HG02571 (cell line): Measurements from ENCODE around the gene KDM8.

Experiments
- ATAC-seq: cut with Tn5 transposase; IDR thresholded peaks from one replicate; pipeline ENCODE4 v1.9.1; 2021; ENCODE audit warnings: mild to moderate bottlenecking, moderate library complexity; ENCODE audit not compliant: unreplicated experiment

Gene KDM8

DNA sequence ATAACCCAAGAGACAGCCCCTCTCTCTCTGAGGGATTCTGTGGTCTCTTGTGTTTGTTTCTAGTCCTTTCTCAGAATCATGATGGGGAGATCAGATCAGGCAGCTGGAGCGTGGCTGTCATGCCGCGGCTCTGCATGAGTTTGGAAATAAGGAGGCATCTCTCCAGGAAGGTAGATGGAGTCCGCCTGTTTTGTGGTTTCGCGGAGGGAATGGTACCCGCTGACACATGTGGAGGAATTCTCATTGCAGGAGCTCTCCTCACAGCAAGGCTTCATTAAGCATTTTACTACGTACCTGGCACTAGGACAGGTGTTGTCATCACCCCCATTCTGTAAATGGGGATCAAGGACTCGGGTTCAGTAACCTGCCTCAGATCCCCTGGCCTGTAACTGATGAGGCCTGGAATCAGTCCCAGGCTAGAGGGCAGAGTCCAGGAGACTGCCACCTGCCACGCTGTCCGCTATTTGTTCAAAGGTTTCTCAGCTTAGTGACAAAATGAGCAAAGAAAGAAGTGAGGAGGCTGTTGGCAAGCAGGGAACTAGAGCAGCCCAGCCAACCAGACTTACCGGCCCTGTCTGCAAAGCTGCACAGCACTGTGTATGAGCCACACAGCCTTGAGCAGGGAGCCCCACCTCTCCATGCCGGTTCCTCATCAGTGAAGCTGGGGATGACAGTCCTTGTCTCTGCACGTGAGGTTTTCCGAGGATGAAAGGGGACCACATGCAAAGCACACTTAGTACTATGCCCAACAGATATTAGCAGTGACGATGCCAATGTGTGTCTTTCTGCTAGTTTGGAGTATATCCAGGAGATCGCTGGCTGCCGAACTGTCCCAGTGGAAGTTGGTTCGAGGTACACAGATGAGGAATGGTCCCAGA is 11.0 kb downstream of the KDM8 start:
- no peak for ATAC-seq

DNA sequence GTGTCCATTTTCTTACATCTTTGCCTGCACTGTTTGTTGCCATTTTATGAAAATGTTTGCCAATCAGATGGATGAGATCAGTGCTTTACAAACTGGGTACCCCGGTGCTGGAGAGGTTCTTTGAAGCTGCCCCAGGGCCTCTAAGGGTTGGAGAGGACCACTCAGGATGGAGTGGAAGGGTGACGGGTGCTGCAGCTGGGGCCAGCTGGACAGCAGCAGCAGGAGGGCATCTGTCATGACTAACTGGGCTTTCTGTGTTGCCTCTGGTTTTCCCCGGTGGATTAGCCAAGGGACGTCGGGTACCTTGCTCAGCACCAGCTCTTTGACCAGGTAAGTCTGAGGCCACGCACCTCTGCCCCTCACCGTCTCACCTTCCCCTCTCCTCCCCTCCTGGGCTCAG is 12.3 kb downstream of the KDM8 start:
- ATAC-seq, result no peak

DNA sequence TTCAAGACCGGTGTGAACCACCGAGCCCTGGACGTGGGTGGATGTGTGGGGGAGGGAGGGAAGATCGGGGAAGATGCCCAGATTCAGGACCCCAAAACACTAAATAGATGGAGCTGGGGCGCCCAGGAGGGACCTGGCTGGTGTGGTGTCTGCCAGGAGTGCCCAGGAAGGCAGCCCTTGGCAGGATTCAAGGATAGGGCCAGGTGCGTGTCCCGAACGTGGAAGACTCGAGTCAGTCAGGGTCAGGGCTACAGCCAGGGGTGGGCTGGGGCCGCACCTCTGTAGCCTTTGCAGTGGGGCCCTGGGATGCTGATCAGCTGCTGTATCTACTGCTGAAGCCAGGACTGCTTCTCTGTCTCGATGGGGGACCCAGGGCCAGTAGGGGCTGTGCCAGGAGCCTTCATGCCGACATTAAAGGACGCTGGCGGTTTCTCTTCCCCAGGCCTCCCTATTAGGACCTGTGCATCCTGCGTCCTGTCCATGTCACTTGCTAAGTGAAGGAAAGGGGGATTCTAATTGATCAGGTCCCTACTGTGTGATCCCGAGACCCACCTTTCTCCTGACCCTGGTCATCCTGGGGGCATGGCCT is 13.1 kb downstream of the KDM8 start:
- no peak for ATAC-seq

DNA sequence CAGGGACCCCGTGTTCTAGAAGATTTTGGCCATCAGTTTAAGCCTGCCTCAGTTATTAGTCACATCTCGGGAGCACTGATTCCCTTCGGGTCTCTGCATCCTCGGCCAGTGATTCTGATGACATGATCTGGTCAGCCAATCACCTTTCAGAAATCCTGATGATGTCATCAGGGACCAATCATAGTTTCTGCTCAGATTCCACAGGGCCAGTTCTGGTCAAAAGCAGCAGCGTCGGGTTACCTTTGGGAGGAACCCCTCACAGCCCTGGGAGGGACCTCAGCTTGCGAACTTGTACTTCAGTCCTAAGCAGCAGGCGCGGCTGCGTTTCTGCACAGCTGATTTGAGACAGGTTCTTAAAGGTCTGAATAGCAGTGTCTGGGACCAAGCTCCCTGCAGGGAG is 13.9 kb downstream of the KDM8 start:
- no peak for ATAC-seq

DNA sequence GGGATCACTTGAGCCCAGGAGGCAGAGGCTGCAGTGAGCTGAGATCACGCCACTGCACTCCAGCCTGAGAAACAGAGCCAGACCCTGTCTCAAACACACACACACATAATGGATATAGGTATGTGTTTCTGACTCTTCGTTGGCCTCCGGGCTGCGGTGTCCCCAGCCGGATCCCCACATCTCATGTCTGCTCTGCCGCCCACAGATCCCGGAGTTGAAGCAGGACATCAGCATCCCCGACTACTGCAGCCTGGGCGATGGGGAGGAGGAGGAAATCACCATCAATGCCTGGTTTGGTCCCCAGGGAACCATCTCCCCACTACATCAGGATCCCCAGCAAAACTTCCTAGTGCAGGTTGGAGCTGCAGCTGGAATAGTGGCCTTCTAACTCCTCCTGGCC is 15.4 kb downstream of the KDM8 start:
- ATAC-seq, result no peak

DNA sequence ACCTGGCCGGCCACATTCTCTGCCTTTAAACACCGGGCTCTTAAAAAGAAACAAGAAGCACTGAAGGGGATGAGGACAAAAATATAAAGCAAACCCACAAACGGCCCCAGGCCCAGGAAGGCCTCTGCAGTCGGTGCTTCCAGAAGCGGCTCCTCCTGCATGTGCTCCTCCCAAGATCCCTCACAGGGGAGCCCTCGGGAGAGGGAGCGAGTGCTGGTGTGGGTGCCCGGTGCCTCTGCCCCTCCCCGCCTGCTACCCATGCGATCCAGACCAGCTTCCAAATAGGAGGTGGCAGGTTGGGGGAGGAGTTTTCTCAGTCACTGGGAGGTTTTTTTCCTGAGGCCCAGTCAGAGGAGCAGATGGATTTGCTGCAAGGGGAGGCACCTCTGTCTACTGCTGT is 15.8 kb downstream of the KDM8 start:
- ATAC-seq, result no peak

DNA sequence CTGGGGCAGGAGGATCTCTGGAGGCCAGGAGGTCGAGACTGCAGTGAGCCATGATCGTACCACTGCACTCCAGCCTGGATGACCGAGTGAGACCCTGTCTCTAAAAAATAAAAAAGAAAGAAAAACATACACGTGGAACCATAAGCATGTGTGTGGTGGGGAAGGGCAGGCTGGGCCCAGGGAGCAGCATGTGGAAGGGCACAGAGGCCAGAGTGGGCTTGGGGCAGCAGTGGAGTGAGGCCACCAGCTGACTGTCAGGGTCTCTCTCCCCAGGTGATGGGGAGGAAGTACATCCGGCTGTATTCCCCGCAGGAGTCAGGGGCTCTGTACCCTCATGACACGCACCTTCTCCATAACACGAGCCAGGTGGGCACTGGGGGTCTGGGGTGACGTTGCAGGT is 16.8 kb downstream of the KDM8 start:
- ATAC-seq, result no peak

DNA sequence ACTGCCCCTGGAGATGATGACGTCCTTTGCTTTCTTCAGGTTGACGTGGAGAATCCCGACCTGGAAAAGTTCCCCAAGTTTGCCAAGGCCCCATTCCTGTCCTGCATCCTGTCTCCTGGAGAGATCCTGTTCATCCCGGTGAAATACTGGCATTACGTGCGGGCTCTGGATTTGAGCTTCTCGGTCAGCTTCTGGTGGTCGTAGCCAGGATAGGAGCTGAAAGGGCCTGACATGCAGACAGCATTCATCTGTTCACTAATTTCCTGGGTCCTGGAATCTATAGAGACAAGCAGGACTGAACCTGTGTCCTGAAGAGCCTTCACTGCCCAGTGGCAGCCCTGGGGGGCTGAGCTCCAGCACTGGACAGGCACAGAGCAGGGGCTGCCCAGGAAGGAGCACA is 17.2 kb downstream of the KDM8 start:
- no peak for ATAC-seq

DNA sequence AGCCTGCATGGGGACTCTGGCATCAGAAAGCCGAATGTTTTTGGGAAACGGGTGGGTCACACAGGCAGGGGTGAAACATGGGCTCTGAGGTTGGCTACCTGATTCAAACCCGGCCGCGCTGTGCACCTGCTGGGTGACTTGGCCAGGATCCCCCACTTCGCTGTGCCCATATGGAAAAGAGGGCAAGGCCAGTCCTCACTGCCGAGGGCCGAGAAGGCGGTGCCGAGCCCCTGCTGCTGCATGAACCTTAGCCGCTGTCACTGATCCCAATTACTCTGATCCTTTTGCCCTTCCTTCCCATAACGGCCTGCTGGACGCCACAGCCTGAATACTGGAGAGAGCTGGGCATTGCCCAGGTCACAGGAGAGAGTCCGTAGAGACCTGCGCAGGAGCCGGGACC is 17.7 kb downstream of the KDM8 start:
- no peak for ATAC-seq

DNA sequence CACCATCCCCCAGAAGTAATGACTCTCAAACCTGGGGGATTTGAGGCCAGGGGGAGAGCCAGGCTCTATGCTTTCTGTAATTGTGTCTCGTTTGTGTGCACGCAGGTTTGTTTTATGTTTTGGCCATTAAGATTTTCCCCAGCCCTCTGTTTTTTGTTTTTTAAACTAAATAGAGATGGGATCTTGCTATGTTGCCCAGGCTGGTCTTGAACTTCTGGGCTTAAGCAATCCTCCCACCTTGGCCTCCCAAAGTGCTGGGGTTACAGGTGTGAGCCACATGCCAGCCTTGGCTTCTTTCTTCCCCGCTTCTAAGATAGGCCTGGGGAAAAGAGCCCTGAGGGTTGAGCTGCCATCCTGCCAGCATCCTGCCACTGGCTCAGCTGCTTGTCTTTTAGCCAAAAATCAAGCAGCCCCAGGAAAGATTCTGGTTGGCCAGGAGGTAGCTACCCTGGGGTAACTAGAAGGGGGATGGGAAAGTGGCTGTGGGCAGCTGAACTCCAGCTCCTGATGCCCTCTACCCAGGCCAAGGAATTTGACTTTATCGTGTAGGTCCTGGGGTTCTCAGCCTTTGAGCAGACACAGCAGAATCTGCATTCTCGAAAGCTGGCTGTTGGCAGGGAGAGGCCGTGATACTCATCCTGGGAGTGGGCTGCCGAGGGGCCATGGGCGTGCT is 18.4 kb downstream of the KDM8 start:
- ATAC-seq, result no peak

DNA sequence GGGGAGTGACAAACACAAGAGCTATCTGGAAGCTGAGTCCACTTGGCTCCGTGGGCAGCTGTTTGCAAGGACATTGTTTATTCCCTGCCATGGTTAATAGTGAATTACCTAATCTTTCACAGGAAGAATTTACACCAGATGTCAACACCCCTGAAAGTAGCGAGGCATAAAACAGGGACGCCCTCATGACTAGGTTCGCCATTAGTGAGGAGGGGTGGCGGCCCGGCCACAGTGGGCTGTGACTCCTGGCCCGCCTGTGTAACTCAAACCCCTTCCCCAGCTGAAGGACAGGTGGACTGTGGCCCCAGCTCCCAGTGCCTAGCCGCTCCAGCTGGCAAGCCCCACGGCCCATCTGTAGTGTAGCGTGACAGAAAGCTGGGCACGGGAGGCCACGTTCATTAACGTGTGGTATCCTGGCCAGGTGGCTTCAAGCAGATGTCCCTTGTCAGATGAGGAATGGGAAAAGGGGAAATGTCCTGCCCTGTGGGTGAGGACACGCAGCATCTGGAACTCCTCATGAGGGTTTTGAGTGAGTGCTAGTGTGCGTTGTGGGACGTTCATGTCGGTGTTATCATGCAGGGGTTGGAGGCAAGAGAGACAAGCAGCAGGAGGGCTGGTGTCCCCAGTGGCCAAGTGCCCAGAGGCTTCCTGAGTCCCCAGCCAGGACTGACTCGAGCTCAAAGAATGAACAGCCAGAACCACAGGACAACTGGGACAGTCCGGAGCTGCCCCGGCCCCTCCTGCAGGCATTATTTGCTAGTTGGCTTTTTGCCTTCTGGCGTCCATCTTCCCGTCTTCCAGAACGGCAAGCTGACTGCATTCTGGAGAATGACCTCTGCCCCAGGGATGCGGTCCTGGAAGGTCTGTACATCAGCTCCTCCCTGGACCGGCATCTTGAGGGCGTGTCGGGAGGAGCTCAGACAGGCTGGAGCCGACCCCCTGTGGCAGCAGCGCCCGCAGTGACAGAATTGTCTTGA is 19.2 kb downstream of the KDM8 start:
- ATAC-seq, result no peak

DNA sequence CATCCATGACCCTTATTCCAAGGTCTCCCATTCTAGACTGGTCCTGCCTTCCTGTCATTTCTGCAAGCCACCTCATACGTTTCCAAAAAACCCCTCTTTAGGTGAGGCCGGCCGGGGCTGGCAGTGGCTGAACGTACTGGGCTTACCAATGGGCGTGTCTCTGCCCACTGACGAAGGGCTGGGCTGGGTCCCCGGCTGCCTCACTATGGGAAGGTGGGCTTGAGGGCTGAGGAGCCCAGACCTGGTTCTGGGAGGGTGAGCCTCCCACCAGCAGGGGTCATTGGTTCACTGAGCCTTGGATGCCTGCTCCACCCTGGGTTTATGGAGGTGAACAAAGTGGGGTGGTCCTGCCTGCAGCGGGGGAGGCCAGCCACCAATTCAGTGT is 19.9 kb downstream of the KDM8 start:
- ATAC-seq, result no peak

DNA sequence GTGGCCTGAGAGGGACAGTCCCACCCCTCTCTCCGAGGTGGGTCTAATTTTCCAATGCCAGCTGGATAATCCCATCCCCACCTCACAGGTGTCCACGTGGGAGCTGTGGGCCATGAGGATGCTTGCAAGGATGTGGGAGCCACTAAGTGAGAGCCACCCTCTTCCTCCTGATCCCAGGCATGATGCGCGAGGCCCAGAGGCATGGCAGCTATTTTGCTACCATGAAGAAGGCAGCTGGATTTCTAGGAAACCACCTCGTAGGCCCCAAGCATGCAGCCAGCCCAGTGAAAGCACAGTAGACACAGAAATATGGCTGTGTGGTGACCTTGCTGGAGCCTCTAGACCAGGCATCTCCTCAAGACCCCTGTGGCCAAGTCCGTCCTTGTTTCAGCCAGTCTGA is 20.4 kb downstream of the KDM8 start:
- ATAC-seq, result no peak

DNA sequence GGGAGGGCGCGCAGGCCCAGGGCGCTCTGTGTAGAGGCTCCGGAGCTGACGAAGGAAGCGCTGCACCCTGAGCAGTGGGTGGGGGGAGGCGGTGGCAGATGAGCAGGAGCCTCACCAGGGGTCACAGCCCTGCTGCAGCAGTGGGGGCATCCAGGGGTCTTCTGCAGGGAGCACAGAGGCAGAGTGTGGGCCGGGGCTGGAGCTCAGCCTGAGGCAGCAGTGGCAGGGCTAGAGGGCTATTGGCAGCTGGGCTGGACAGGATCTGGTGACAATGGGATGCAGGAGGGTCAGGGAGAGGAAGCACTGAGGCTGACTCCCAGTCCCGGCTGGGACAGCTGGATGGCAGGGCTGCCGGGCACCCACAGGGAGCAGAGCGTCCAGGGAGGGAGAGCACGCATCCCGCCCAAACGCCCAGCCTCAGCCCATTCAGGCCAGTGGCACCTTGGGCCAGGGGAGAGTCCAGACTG is 21.0 kb downstream of the KDM8 start:
- ATAC-seq, result no peak

DNA sequence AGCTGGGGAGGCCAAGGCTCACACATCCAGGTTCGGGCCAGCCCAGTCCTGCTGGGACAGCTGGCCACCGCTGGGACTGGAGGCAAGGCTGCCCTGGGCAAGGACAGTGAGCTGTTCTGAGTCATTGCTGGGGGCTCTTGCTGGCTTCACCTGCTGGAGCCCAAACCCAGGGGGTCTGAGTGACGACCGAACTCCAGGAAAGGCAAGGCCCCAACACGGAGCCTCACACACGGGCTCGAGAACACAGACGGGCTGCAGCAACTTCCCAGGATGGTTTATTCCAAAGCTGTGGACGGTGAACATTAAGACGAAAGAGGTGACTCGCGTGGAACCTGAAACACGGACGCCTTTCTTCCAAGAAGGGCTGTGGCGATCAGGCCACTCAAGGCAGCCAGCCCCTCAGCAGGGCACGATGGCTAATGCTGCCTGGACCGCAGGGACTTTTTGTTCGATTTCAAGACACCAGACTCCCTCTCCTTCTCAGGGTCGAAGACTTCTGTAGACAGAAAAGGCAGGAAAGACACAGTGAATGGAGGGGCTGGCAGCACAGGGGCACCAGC is 21.5 kb downstream of the KDM8 start:
- ATAC-seq, result no peak

DNA sequence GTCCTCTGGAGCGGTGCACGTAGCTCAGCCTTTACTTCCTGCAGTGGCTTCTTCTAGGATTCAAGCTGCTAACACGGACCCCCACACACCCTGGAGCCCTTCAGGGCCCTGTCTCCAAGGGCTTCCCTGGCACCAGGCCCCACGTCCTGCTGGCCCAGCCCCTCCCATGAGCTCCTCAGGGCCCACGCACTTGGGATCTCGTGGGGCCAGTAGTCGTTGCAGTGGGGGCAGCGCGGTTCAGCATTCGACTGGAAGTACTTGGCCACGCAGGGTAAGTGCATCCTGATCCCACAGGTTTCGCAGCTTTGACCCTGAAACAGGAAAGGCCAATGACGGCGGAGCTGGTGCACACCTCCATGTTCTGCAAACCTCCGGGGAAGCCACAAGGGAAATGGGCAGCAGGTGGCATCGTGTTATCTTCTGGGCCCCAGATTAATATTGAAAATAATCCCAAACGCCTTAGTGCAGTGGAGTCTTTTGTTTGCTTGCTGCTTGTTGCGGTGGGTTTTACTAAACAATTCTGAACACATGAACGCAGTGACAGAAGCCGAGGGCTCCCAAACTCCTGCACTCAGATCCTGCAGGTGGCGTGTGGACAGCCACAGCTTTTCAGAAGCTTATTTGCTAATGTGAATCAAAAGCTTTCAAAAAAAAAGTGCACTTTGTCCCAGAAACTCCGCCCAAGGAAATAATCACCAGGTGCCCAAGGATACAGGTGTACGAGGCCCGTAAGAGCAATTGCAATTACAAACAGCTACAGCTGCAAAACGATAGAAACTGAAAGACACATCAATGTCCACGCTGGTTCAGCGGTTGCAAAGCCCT is 22.4 kb downstream of the KDM8 start:
- ATAC-seq, result no peak

DNA sequence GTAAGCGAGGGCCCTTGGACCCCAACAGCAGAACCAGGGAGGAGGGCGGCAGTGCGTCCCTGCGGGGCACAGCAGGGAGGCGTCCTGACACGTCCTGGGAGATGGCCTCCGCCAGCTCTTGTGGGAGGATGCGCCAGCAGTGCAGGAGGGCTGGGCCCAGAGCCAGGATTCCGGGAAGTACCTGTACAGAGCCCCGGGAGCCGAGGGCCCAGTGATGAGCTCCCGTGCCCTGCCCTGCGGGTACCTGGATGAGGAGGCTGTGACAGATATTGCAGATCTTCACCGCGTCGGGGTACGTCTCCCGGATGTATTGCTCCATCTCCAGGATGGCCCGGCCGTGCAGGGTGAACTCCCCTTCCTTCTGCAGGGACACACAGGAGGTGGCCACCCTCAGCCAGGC is 23.1 kb downstream of the KDM8 start:
- no peak for ATAC-seq

DNA sequence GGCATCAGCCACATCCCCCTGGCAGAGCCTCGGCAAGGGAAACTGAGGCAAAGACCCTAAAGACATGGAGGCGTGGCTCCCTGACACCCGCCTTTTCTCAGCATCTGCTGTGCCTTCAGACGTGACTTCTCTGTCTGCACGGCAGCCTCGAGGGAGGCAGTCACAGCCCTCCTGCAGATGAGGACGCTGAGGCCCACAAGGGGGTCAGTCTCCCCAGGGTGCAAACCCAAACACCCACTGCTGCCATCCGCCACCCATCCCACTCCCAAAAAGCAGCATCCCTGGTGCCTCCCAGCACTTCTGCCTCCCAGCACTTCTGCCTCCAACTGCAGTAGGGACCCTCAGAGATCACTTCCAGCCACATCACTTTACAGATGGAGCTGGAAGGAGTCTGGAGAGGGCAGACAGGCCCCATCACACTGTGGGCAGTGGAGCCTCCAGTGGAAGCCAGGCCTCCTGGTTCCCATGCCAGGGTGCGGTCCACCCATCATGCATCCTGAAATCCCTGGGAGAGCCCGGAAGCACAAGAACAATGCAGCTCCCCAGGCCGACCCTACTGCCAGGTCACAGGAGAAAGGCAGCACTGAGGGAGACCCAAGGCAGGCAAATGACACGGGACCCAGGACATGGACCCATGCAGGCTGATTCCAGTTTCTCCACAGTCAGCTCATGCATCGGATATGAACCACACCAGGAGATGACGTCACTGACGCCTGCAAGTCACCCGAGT is 23.8 kb downstream of the KDM8 start:
- no peak for ATAC-seq

DNA sequence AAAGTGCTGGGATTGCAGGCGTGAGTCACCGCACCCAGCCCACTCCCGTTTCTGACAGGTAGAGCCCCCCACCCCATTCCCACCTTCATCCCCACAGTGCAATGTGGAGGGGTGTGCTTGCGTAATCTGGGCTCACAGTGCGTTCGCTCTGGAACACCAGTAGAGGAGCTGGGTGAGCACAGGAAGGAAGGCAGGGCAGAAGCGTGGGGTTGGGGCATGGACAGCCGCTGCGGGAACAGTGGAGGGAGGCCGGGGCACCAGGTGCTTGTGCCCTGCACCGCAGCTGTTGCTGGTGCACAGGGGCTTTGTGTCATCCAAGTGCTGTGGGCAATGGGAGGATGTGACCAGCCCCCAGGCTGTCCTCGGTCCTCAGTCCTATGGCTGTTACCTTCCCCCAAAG is 24.7 kb downstream of the KDM8 start:
- ATAC-seq, result no peak
